HTERT RPE-1 (cell line): ENCODE measurements around the gene KCTD19.

Source experiments
- in situ Hi-C: fragments of 300-500 bp; cut with MboI; formaldehyde crosslinking; loops from 4 replicates; pipeline ENCODE4 v1.14.3; 2020; ENCODE audit warnings: low sequenced_read_pairs

The KCTD19 gene

GRCh38 chr16:67327743-67328142 lies 1.2 kb upstream of the KCTD19 start:
- in situ Hi-C loops: no loop called here

- in situ Hi-C loops: no loop called here
Observed at GRCh38 chr16:67326115-67326471, 448 bp downstream of the KCTD19 start.

- in situ Hi-C loops: no loop called here
Observed at GRCh38 chr16:67317853-67318252, 8.7 kb downstream of the KCTD19 start.

GRCh38 chr16:67312719-67313118 lies 13.8 kb downstream of the KCTD19 start:
- in situ Hi-C loops: no loop called here

- in situ Hi-C loops: no loop called here
Observed at GRCh38 chr16:67311607-67312488, 14.7 kb downstream of the KCTD19 start.

GRCh38 chr16:67310561-67310960 lies 16.0 kb downstream of the KCTD19 start:
- in situ Hi-C loops: no loop called here

- in situ Hi-C loops: no loop called here
Observed at GRCh38 chr16:67305216-67306071, 21.1 kb downstream of the KCTD19 start.

GRCh38 chr16:67304020-67304419 lies 22.5 kb downstream of the KCTD19 start:
- in situ Hi-C loops: no loop called here

GRCh38 chr16:67302970-67303369 lies 23.6 kb downstream of the KCTD19 start:
- in situ Hi-C loops: no loop called here

GRCh38 chr16:67302076-67302475 lies 24.5 kb downstream of the KCTD19 start:
- in situ Hi-C loops: no loop called here

- in situ Hi-C loops: no loop called here
Observed at GRCh38 chr16:67301080-67301782, 25.3 kb downstream of the KCTD19 start.

GRCh38 chr16:67299269-67299668 lies 27.3 kb downstream of the KCTD19 start:
- in situ Hi-C loops: no loop called here

- in situ Hi-C loops: no loop called here
Observed at GRCh38 chr16:67298277-67298676, 28.3 kb downstream of the KCTD19 start.

- in situ Hi-C loops: no loop called here
Observed at GRCh38 chr16:67296420-67296819, 30.1 kb downstream of the KCTD19 start.

GRCh38 chr16:67294938-67295361 lies 31.6 kb downstream of the KCTD19 start:
- in situ Hi-C loops: no loop called here

GRCh38 chr16:67294171-67294757 lies 32.3 kb downstream of the KCTD19 start:
- in situ Hi-C loops: no loop called here

GRCh38 chr16:67291461-67291860 lies 35.1 kb downstream of the KCTD19 start:
- in situ Hi-C loops: no loop called here

- in situ Hi-C loops: no loop called here
Observed at GRCh38 chr16:67287960-67288359, 38.6 kb downstream of the KCTD19 start.

GRCh38 chr16:67286441-67287235 lies 39.9 kb downstream of the KCTD19 start:
- in situ Hi-C loops: no loop called here
